IgD-negative memory B cell (primary cell): ENCODE measurements around the gene NUAK2. TPM values are rescaled to one million over a fixed set of nuclear protein-coding genes. Genes with fewer than 3 reads are reported as not detected.
"Not testable (repeated sequence)": the region's sequence is repeated elsewhere in the genome, so short reads cannot be mapped to it uniquely, and the experiment has no call there.

Experiments
- H3K27ac Mint-ChIP-seq, 3 donors: one replicate each; pipeline ENCODE4 v1.8.0; 2020 to 2022; ENCODE audit warnings: mild to moderate bottlenecking in 3 of 3, mixed read lengths in 3 of 3, moderate library complexity in 1 of 3
- H3K27me3 Mint-ChIP-seq: one replicate; pipeline ENCODE4 v1.8.0; 2021; ENCODE audit warnings: mixed read lengths
- H3K36me3 Mint-ChIP-seq: one replicate; pipeline ENCODE4 v1.8.0; 2020; ENCODE audit warnings: mild to moderate bottlenecking, mixed read lengths
- H3K4me1 Mint-ChIP-seq, 3 donors: one replicate each; pipeline ENCODE4 v1.8.0; 2020 to 2022; ENCODE audit warnings: mixed read lengths in 3 of 3, mild to moderate bottlenecking in 1 of 3
- H3K4me3 Mint-ChIP-seq, 4 donors: one replicate each; pipeline ENCODE4 v1.8.0; 2020 to 2022; ENCODE audit warnings: mild to moderate bottlenecking in 4 of 4, mixed read lengths in 4 of 4, moderate library complexity in 3 of 4
- H3K9me3 Mint-ChIP-seq, 3 donors: one replicate each; pipeline ENCODE4 v1.8.0; 2020 to 2021; ENCODE audit warnings: mixed read lengths in 3 of 3, mild to moderate bottlenecking in 1 of 3
- polyA plus RNA-seq: library from polyadenylated mRNA; unstranded; fragments of 300-500 nt; fragmentation: Illumina TruSeq; gene quantifications from one replicate; pipeline ENCODE4 v1.2.3, GENCODE V29; 2021

The NUAK2 gene
- polyA plus RNA-seq, 1 donor from 2014 or later = 91.9 TPM

- no peaks in the 10 kb centered on the region for H3K27me3 Mint-ChIP-seq
- peaks cover 3% of the 10 kb centered on the region for H3K36me3 Mint-ChIP-seq
These were observed 20.2 kb downstream of the NUAK2 start for GRCh38 chr1:205301205-205301821.

GRCh38 chr1:205300149-205300548 lies 21.4 kb downstream of the NUAK2 start:
- H3K9me3 Mint-ChIP-seq = no peaks in the 10 kb centered on the region
- no peaks in the 10 kb centered on the region for H3K27me3 Mint-ChIP-seq
- peak overlapping the region in 2 of 3 donors; percentile 82 to 96 for H3K27ac Mint-ChIP-seq
- H3K4me1 Mint-ChIP-seq = peaks cover 32 to 49% (median 38%) of the 10 kb centered on the region in 3 donors
- H3K36me3 Mint-ChIP-seq = peaks cover 3% of the 10 kb centered on the region
- H3K4me3 Mint-ChIP-seq = peak overlapping the region in 2 of 4 donors; percentile 33 to 70

More at GRCh38 chr1:205301205-205301821, 20.2 kb downstream of the NUAK2 start:
- Mint-ChIP-seq H3K4me1 (peaks cover 24 to 44% (median 30%) of the 10 kb centered on the region in 3 donors), H3K9me3 (no peaks in the 10 kb centered on the region), H3K27ac (peak overlapping the region; percentile 86 to 96 (median 86)), H3K4me3 (peak overlapping the region in 3 of 4 donors; percentile 20 to 75 (median 69))

GRCh38 chr1:205298191-205298994 lies 23.2 kb downstream of the NUAK2 start:
- no peaks in the 10 kb centered on the region for H3K27me3 Mint-ChIP-seq

GRCh38 chr1:205297546-205298177 lies 23.9 kb downstream of the NUAK2 start:
- Mint-ChIP-seq H3K27ac (peak overlapping the region in 1 of 3 donors; percentile 23), H3K4me1 (peaks cover 44 to 61% (median 49%) of the 10 kb centered on the region in 3 donors), H3K4me3 (peak overlapping the region in 1 of 4 donors; percentile 33)
- not testable (repeated sequence) for H3K27me3 Mint-ChIP-seq, H3K36me3 Mint-ChIP-seq, H3K9me3 Mint-ChIP-seq

More at GRCh38 chr1:205298191-205298994, 23.2 kb downstream of the NUAK2 start:
- H3K36me3 Mint-ChIP-seq = no peaks in the 10 kb centered on the region
- H3K9me3 Mint-ChIP-seq = no peaks in the 10 kb centered on the region
- peaks cover 41 to 57% (median 45%) of the 10 kb centered on the region in 3 donors for H3K4me1 Mint-ChIP-seq
- peak overlapping the region in 1 of 4 donors; percentile 60 for H3K4me3 Mint-ChIP-seq
- peak overlapping the region in 1 of 3 donors; percentile 13 for H3K27ac Mint-ChIP-seq

- Mint-ChIP-seq H3K4me1 (peaks cover 44 to 62% (median 50%) of the 10 kb centered on the region in 3 donors), H3K27ac (peak overlapping the region in 1 of 3 donors; percentile 31), H3K27me3 (no peaks in the 10 kb centered on the region), H3K36me3 (no peaks in the 10 kb centered on the region), H3K4me3 (no peak overlapping the region), H3K9me3 (no peaks in the 10 kb centered on the region)
These were observed 25.4 kb downstream of the NUAK2 start for GRCh38 chr1:205296154-205296553.

GRCh38 chr1:205294934-205295333 lies 26.6 kb downstream of the NUAK2 start:
- H3K36me3 Mint-ChIP-seq = no peaks in the 10 kb centered on the region
- peak overlapping the region in 1 of 4 donors; percentile 1 for H3K4me3 Mint-ChIP-seq
- H3K9me3 Mint-ChIP-seq = no peaks in the 10 kb centered on the region
- H3K27ac Mint-ChIP-seq = no peak overlapping the region
- no peaks in the 10 kb centered on the region for H3K27me3 Mint-ChIP-seq
- peaks cover 33 to 51% (median 46%) of the 10 kb centered on the region in 3 donors for H3K4me1 Mint-ChIP-seq

GRCh38 chr1:205294175-205294917 lies 27.2 kb downstream of the NUAK2 start:
- Mint-ChIP-seq H3K4me1 (peaks cover 29 to 52% (median 45%) of the 10 kb centered on the region in 3 donors), H3K36me3 (no peaks in the 10 kb centered on the region), H3K27me3 (no peaks in the 10 kb centered on the region), H3K27ac (peak overlapping the region in 2 of 3 donors; percentile 19 to 24), H3K9me3 (no peaks in the 10 kb centered on the region), H3K4me3 (peak overlapping the region in 2 of 4 donors; percentile 1 to 55)

GRCh38 chr1:205293350-205294074 lies 28.0 kb downstream of the NUAK2 start:
- Mint-ChIP-seq H3K36me3 (no peaks in the 10 kb centered on the region), H3K27me3 (no peaks in the 10 kb centered on the region), H3K9me3 (no peaks in the 10 kb centered on the region), H3K4me3 (no peak overlapping the region), H3K27ac (peak overlapping the region; percentile 19 to 41 (median 24)), H3K4me1 (peaks cover 29 to 46% (median 45%) of the 10 kb centered on the region in 3 donors)

GRCh38 chr1:205291596-205291995 lies 29.9 kb downstream of the NUAK2 start:
- Mint-ChIP-seq H3K4me1 (peaks cover 36 to 59% (median 56%) of the 10 kb centered on the region in 3 donors), H3K4me3 (peak overlapping the region in 3 of 4 donors; percentile 55 to 66 (median 55)), H3K9me3 (no peaks in the 10 kb centered on the region), H3K27ac (peak overlapping the region; percentile 53 to 92 (median 87)), H3K27me3 (no peaks in the 10 kb centered on the region), H3K36me3 (no peaks in the 10 kb centered on the region)

GRCh38 chr1:205287767-205288559 lies 33.6 kb downstream of the NUAK2 start:
- Mint-ChIP-seq H3K36me3 (no peaks in the 10 kb centered on the region), H3K4me3 (peak overlapping the region; percentile 30 to 93 (median 66)), H3K27me3 (peaks cover 2% of the 10 kb centered on the region), H3K27ac (peak overlapping the region; percentile 71 to 99 (median 98)), H3K4me1 (peaks cover 33 to 72% (median 62%) of the 10 kb centered on the region in 3 donors), H3K9me3 (no peaks in the 10 kb centered on the region)

- Mint-ChIP-seq H3K27me3 (peaks cover 2% of the 10 kb centered on the region), H3K4me1 (peaks cover 33 to 78% (median 65%) of the 10 kb centered on the region in 3 donors), H3K9me3 (no peaks in the 10 kb centered on the region), H3K27ac (peak overlapping the region; percentile 71 to 99 (median 98)), H3K36me3 (no peaks in the 10 kb centered on the region), H3K4me3 (peak overlapping the region; percentile 30 to 93 (median 62))
These were observed 34.5 kb downstream of the NUAK2 start for GRCh38 chr1:205287076-205287475.

- H3K4me1 Mint-ChIP-seq = peaks cover 28 to 71% (median 59%) of the 10 kb centered on the region in 3 donors
- peak overlapping the region; percentile 71 to 99 (median 98) for H3K27ac Mint-ChIP-seq
- H3K36me3 Mint-ChIP-seq = no peaks in the 10 kb centered on the region
- H3K9me3 Mint-ChIP-seq = no peaks in the 10 kb centered on the region
- peak overlapping the region; percentile 30 to 93 (median 82) for H3K4me3 Mint-ChIP-seq
- peaks cover 2% of the 10 kb centered on the region for H3K27me3 Mint-ChIP-seq
These were observed 35.1 kb downstream of the NUAK2 start for GRCh38 chr1:205286335-205286950.
